Stimulated activated effector memory CD8-positive, alpha-beta T cell treated with anti-CD3 and anti-CD28 coated beads, Interleukin-12 subunit alpha, Interleukin-12 subunit beta, amount 100 ng/mL, for 72 hours (primary cell): ENCODE measurements around the gene ABCA6.

ENCODE experiments used
- ATAC-seq: fragments of 150-1000 bp; cut with Tn5 transposase; 2 replicates; pipeline ENCODE4 v1.10.0; 2021
- DNase-seq, 2 donors: peaks; one replicate each; pipeline ENCODE4 v3.0.0; 2021 to 2022; ENCODE audit warnings: low spot score in 2 of 2
- H3K27ac Mint-ChIP-seq: one replicate; pipeline ENCODE4 v1.8.0; 2022; ENCODE audit warnings: mild to moderate bottlenecking, mixed read lengths
- H3K36me3 Mint-ChIP-seq: one replicate; pipeline ENCODE4 v1.8.0; 2022; ENCODE audit warnings: mild to moderate bottlenecking, mixed read lengths
- H3K4me1 Mint-ChIP-seq: one replicate; pipeline ENCODE4 v1.8.0; 2022; ENCODE audit warnings: mixed read lengths
- H3K4me3 Mint-ChIP-seq: one replicate; pipeline ENCODE4 v1.8.0; 2022; ENCODE audit warnings: mild to moderate bottlenecking, mixed read lengths
- H3K9me3 Mint-ChIP-seq: one replicate; pipeline ENCODE4 v1.8.0; 2022; ENCODE audit warnings: mixed read lengths

The ABCA6 gene

DNA sequence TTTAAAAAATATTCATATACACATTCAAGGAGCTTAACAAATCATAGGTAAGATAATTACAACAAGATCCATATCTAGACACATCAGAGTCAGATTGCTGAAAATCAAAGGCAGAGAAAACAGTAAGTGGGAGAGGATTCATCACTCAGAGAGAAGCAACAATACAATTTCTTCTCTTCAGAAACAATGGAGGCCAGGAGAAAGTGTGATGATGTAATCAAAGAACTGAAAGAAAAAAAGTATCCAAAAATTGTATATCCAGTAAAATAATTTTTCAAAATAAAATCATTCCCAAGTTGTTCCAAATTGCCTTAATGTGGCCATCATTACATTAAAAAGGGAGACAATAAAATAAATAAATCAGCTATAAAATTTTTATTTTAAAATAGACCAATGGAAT, 17.7 kb upstream of the ABCA6 start:
- DNase-seq: no peak
- no peaks in the 10 kb centered on the region for H3K4me1 Mint-ChIP-seq
- H3K27ac Mint-ChIP-seq: no peak overlapping the region
- no peaks in the 10 kb centered on the region for H3K36me3 Mint-ChIP-seq
- H3K9me3 Mint-ChIP-seq: no peaks in the 10 kb centered on the region
- ATAC-seq: no peak
- H3K4me3 Mint-ChIP-seq: no peak overlapping the region

DNA sequence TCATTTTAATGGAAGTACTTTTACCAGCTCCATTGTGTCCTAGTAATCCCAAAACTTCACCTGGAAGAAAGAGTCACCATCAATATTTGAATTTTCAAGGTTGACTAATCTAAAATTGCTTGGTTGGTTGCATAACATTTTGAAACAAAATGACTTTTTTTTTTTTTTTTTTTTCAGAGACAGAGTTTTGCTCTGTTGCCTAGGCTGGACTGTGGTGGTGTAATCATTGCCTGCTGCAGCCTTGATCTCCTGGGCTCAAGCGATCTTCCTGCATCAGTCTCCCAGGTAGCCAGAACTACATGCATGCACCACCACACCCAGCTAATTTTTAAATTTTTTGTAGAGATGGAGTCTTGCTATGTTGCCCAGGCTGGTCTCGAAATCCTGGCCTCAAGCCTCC, 12.6 kb upstream of the ABCA6 start:
- Mint-ChIP-seq H3K36me3 (no peaks in the 10 kb centered on the region), H3K27ac (no peak overlapping the region), H3K9me3 (no peaks in the 10 kb centered on the region), H3K4me1 (no peaks in the 10 kb centered on the region), H3K4me3 (no peak overlapping the region)
- DNase-seq (no peak), ATAC-seq (no peak)

DNA sequence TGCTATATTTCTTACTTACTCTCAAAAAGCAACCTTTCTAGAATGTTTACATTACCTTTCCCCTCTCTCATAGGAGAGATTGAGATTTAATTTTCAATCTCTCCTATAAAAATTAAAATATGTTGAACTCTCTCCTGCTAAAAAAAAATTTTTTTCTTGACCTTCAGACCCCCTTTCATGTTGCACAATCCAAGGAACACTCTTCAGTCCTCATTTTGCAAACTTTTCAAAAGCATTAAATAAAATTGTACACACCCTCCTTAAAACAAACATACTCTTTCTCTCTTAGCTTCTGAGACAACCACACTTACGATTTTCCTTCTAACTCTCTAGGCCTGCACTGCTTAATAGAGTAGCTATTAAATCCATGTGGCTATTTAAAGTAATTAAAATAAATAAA, 8.6 kb upstream of the ABCA6 start:
- H3K27ac Mint-ChIP-seq: no peak overlapping the region
- no peak for ATAC-seq
- no peaks in the 10 kb centered on the region for H3K36me3 Mint-ChIP-seq
- H3K4me3 Mint-ChIP-seq: no peak overlapping the region
- H3K9me3 Mint-ChIP-seq: no peaks in the 10 kb centered on the region
- DNase-seq: no peak
- H3K4me1 Mint-ChIP-seq: no peaks in the 10 kb centered on the region

- no peak for DNase-seq
- Mint-ChIP-seq H3K36me3 (no peaks in the 10 kb centered on the region), H3K4me3 (no peak overlapping the region), H3K9me3 (no peaks in the 10 kb centered on the region), H3K4me1 (no peaks in the 10 kb centered on the region), H3K27ac (no peak overlapping the region)
- no peak for ATAC-seq
Observed at GRCh38 chr17:69147460-69147859, 5.8 kb upstream of the ABCA6 start.

DNA sequence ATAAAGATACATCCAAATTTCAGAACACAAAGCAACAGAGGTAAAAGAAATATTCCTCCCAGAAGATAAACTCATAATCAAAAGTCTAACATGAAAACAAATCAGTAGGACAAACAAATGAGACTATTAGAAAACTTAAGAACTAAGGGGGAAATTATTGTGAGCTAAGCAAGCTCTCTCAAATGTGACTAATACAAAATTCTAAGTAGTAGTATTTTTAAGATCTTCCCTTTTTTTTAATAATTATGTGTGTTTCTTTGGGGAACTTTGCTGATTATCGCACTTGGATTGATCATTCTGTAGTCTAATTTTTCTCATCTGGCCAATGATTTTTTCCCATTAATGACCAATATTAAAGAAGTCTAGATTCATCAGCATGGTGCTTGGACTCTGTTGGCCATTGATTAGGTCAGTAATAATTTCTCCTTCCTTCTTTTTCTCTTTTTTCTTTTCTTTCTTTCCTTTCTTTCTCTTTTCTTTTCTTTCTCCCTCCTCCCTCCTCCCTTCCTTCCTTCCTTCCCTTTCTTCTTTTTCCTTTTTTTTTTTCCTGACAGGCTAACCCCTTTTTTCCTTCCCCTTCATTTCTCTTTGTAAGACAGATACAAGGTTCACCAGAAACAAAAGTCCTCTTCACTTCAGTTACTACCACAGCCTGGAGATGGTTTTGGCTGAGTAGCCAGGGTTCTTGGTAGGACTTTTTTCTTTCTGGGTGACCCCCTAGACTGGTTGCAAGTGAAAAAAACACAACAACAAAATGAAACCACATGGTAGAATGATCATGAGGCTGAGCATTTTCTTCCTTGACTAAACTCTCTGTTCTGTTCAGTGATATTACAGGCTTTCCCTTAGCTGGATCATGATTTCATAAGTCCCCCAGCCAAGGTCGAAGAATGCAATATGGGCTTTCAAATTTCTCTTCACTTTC, 2.9 kb upstream of the ABCA6 start:
- Mint-ChIP-seq H3K4me1 (no peaks in the 10 kb centered on the region), H3K9me3 (no peaks in the 10 kb centered on the region), H3K27ac (no peak overlapping the region), H3K36me3 (no peaks in the 10 kb centered on the region), H3K4me3 (no peak overlapping the region)
- ATAC-seq (no peak), DNase-seq (no peak)

GRCh38 chr17:69143683-69144231, 2.1 kb upstream of the ABCA6 start:
- DNase-seq (no peak), ATAC-seq (no peak)
- no peaks in the 10 kb centered on the region for H3K9me3 Mint-ChIP-seq
- no peak overlapping the region for H3K4me3 Mint-ChIP-seq
- no peaks in the 10 kb centered on the region for H3K36me3 Mint-ChIP-seq
- H3K27ac Mint-ChIP-seq: no peak overlapping the region
- no peaks in the 10 kb centered on the region for H3K4me1 Mint-ChIP-seq

GRCh38 chr17:69143151-69143550, 1.5 kb upstream of the ABCA6 start:
- DNase-seq (no peak), ATAC-seq (no peak)
- H3K27ac Mint-ChIP-seq: no peak overlapping the region
- H3K4me1 Mint-ChIP-seq: no peaks in the 10 kb centered on the region
- H3K4me3 Mint-ChIP-seq: no peak overlapping the region
- H3K9me3 Mint-ChIP-seq: no peaks in the 10 kb centered on the region
- no peaks in the 10 kb centered on the region for H3K36me3 Mint-ChIP-seq

DNA sequence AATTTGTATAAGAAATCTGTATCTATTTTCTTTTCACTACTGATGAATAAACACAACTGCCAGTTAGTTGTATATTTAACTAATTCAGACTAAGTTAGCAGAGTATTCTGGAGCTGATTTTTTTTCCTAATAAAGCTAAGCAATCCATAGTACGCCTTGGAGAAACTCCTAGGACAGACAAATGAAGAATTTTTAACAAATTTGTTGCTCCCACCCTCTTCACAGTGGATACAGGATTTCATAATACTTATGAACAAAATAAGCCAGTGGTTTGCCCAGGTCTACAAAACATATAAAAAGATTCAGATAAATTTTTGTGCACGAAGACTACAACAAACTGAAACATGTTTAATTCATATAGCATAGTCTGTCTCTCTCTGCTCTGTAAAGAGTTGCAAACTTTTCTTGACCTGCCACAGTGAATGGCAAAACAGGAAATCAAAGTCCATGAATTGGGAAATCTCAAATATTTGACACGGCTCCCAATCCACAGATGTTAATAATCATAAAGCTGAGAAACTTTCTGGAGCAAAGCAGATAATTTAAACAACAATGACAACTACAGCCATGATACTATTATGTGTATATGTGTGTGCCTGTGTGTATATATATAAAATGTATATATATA, 594 bp upstream of the ABCA6 start:
- Mint-ChIP-seq H3K9me3 (no peaks in the 10 kb centered on the region), H3K4me1 (no peaks in the 10 kb centered on the region), H3K4me3 (no peak overlapping the region), H3K36me3 (no peaks in the 10 kb centered on the region), H3K27ac (no peak overlapping the region)
- DNase-seq (no peak), ATAC-seq (no peak)

DNA sequence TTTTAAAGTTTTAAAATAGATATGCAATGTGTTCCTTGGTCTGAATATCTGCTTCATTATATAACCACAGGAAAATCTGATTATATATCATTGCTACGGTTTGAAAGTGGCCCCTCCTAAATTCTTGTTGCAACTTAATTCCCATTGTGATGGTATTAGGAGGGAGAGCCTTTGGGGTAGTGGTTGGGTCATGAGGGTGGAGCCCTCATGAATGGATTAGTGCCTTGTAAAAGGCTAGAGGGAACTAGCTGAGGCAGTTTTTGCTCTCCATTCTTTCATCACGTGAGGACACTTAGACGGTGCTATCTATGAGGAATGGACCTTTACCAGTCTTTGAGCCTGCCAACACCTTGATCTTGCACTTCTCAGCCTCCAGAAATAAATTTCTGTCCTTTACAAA, 7.6 kb downstream of the ABCA6 start:
- H3K4me3 Mint-ChIP-seq: no peak overlapping the region
- DNase-seq (no peak), ATAC-seq (no peak)
- no peak overlapping the region for H3K27ac Mint-ChIP-seq
- H3K4me1 Mint-ChIP-seq: no peaks in the 10 kb centered on the region
- no peaks in the 10 kb centered on the region for H3K9me3 Mint-ChIP-seq
- H3K36me3 Mint-ChIP-seq: no peaks in the 10 kb centered on the region

- H3K9me3 Mint-ChIP-seq: no peaks in the 10 kb centered on the region
- DNase-seq: no peak
- ATAC-seq: no peak
- no peak overlapping the region for H3K27ac Mint-ChIP-seq
- H3K4me1 Mint-ChIP-seq: no peaks in the 10 kb centered on the region
- no peaks in the 10 kb centered on the region for H3K36me3 Mint-ChIP-seq
- H3K4me3 Mint-ChIP-seq: no peak overlapping the region
Observed at GRCh38 chr17:69130627-69131296, 10.9 kb downstream of the ABCA6 start.

DNA sequence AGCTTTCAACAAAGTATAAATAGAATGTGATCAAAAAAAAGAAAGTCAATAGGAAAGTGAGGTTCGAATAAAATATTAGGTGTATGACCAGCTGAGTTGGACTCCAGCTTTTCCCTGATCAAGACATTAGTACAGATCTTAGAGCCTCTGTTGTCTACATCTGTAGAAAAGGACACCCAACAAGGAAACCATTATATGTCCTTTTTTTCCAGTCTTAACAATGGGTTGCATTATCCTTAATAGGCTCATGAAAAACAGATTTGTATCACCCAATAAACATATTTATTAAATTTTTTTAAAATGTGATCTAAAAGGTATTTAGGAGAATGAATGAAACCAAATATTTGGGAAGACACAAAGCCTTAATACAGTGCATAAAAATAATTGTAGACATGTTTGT, 18.1 kb downstream of the ABCA6 start:
- Mint-ChIP-seq H3K4me1 (no peaks in the 10 kb centered on the region), H3K4me3 (no peak overlapping the region), H3K36me3 (no peaks in the 10 kb centered on the region), H3K27ac (no peak overlapping the region), H3K9me3 (no peaks in the 10 kb centered on the region)
- ATAC-seq (no peak), DNase-seq (no peak)

- Mint-ChIP-seq H3K36me3 (no peaks in the 10 kb centered on the region), H3K27ac (no peak overlapping the region), H3K9me3 (no peaks in the 10 kb centered on the region), H3K4me3 (no peak overlapping the region), H3K4me1 (no peaks in the 10 kb centered on the region)
- ATAC-seq: no peak
- no peak for DNase-seq
Observed at GRCh38 chr17:69122065-69122464, 19.6 kb downstream of the ABCA6 start.

DNA sequence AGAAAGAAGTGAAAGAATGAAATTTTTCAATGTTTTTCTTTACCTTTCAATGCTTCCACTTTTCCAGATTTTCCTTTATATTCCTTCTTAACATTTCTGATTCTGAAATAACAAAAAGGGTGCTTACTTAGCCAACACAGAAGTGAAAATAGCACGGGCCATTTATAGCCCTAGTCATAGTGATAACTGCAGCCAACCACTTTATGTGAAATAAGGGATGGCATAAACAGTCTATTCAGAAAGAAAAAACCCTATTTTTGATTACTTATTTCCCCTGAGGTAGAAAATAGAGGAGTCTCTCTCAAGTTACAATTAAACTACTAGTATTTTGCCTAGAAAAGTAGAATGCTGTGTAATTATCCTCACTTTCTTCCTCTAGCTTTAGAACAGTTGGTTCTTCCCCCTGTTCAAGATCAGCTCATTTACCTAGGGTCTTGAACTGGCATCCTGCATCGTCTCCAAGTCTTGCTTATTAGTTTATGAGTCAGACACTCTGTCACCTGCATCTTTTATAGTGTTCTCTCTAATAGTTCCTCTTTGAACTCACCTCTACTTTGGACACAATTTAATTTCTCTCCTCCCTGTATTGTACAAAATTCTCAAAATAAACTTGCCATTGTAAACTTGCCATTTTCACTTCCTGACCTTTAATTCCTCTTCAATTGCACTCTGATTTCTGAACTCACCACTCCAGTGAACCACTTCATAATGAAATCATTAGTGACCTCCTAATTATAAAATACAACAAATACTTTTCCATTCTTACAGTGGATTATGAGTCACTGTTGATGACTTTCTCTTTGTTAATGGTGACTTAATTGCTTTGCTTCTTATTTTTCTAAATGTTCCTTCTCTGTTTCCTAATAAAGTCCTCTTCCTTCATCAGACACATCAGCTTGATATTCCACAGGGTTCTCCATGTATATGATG, 23.6 kb downstream of the ABCA6 start:
- ATAC-seq (no peak), DNase-seq (no peak)
- no peaks in the 10 kb centered on the region for H3K9me3 Mint-ChIP-seq
- H3K27ac Mint-ChIP-seq: no peak overlapping the region
- no peaks in the 10 kb centered on the region for H3K4me1 Mint-ChIP-seq
- H3K36me3 Mint-ChIP-seq: no peaks in the 10 kb centered on the region
- H3K4me3 Mint-ChIP-seq: no peak overlapping the region

DNA sequence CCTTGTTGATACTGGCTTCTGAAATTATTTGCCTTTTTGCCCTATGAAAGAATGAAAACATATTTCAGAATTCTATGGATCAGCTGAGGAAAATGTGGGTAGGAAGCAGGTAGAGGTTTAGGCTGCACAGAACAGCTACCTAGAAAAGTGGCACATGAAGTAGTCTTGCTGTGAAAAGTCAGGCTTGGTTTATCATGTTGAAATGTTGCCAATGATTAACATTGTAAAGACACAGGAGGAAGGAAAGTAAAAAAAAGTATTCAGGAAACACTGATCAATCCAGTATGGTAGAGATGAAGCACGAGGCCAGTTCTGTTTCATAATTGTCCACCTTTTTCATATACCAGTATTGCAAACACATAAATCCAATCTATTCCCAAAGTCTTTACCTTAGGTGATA, 29.9 kb downstream of the ABCA6 start:
- H3K4me1 Mint-ChIP-seq: no peaks in the 10 kb centered on the region
- H3K4me3 Mint-ChIP-seq: no peak overlapping the region
- no peak overlapping the region for H3K27ac Mint-ChIP-seq
- no peaks in the 10 kb centered on the region for H3K36me3 Mint-ChIP-seq
- no peaks in the 10 kb centered on the region for H3K9me3 Mint-ChIP-seq
- DNase-seq (no peak), ATAC-seq (no peak)
